Measurements from ENCODE around the gene CD9.
A peak's percentile ranks its signal among the peaks of the same experiment; 100 is the strongest.
"Not testable (repeated sequence)": the region's sequence is repeated elsewhere in the genome, so short reads cannot be mapped to it uniquely, and the experiment has no call there.

Gene CD9

GRCh38 chr12:6200256-6201212 is at the start of gene CD9:
TSS of gene CD9 (plus strand) at chr12:6200400. CDS start at chr12:6200500, 100 bp downstream.
- peak; percentile 78 for DNase-seq (ENCODE audit: low spot score)

- DNase-seq (ENCODE audit: low spot score) = no peak
Measured at GRCh38 chr12:6154730-6155459, 45.3 kb upstream of the CD9 start.

GRCh38 chr12:6157482-6157881 is 42.7 kb upstream of the CD9 start:
- no peak for DNase-seq (ENCODE audit: low spot score)

- DNase-seq (ENCODE audit: low spot score) = no peak
Measured at GRCh38 chr12:6158255-6158654, 41.9 kb upstream of the CD9 start.

- no peak for DNase-seq (ENCODE audit: low spot score)
Measured at GRCh38 chr12:6158749-6159148, 41.5 kb upstream of the CD9 start.

- DNase-seq (ENCODE audit: low spot score) = not testable (repeated sequence)
Measured at GRCh38 chr12:6159166-6160011, 40.8 kb upstream of the CD9 start.

DNA sequence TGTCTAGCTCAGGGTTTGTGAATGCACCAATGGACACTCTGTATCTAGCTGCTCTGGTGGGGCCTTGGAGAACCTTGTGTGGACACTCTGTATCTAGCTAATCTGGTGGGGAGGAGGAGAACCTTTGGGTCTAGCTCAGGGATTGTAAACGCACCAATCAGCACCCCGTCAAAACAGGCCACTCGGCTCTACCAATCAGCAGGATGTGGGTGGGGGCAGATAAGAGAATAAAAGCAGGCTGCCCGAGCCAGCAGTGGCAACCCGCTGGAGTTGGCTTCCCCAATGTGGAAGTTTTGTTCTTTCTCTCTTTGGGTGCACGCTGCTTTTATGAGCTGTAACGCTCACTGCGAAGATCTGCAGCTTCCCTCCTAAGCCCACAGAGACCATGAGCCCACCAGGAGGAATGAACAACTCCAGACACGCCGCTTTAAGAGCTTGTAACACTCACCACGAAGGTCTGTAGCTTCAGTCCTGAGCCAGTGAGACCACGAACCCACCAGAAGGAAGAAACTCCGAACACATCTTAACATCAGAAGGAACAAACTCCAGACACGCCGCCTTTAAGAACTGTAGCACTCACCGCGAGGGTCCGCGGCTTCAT is 40.1 kb upstream of the CD9 start:
- not testable (repeated sequence) for DNase-seq (ENCODE audit: low spot score)

GRCh38 chr12:6161124-6161882 is 38.9 kb upstream of the CD9 start:
- DNase-seq (ENCODE audit: low spot score) = no peak

DNA sequence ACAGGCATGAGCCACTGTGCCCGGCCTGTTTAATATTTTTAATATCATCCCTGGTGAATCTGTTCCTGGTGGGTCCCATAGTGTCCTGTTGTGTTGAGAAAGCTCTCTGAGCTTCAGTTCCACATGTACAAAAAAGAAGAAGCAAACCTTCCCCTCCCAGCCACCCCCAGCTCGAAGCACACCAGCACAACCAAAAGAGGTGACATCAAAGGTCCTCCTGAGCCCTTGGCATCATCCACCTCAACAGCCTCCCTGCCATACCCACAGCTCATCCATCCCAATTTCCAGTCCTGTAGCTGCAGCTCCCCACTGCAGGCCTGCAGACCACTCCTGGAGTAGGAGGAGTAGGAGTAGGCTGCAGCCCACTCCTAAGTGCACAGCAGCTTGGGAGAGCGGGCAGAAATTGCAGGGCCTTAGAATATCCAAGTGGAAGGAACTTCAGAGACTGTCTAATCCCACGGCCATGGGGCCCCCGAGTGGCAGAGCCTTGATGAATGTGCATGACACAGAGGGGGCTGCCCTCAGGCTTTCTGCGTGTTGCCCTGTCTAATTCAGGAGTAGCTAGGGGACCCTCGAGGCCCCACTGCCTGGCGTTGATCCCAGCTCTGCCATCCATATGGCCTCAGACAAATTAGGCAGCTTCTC is 36.7 kb upstream of the CD9 start:
- no peak for DNase-seq (ENCODE audit: low spot score)

GRCh38 chr12:6165395-6165794 is 34.8 kb upstream of the CD9 start:
- no peak for DNase-seq (ENCODE audit: low spot score)

DNA sequence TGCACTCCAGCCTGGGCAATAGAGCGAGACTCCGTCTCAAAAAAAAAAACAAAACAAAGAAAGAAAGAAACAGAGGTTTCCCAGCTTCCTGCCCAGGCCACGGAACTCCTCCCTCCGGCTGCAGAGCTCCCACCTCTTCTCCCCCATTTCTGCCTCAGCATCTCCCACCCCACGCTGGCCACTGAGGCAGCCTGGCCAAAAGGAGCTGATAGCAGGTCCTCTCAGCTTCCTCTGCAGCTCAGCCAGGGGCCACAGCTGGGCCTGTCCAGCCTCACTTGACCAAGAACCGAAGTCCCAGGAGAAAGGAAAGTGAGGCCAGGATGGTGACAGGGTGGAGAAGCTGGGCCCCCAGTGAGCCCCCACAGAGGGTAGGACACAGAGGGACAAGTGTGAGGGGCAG is 33.4 kb upstream of the CD9 start:
- no peak for DNase-seq (ENCODE audit: low spot score)

DNA sequence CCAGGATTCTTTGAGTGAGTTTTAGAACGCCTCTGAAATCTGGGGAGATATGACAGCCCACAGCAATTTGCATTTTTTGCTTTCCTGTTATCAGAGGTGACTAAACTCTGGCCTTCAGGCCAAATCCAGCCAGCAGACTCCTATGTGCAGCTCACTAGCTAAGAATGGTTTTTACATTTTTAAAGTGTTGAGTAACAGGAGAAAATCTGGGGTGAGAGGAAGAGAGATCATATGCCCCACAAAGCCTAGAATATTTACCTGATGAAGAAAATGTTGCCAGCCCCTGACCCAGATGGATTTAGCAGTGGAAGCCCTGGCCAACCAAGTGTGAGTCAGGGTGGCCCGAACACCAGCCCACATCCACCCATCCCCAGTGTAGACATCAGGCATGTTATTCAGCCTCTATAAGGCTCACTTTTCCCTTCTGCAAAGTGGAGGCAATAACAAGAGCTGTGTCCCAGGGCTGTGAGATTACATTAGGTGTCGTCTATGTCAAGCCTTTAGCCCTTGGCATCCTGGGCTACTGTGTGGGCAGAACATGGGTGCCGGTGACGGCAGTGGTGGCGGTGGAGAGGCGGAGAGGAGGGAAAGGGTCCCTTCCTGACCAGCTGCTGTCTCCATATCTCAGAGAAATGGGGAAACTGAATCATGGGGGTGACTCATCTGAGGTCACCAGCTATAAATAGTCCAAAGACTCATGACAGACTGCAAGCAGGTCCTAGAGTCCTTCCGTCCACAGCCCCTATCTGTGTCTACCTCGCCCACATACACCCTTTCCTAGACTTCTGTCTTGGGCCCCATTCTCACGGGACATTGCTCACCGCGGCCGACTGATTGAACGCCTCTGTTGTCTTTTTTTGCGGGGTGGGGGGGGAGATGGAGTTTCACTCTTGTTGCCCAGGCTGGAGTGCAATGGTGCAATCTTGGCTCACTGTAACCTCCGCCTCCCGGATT is 32.6 kb upstream of the CD9 start:
- no peak for DNase-seq (ENCODE audit: low spot score)

- no peak for DNase-seq (ENCODE audit: low spot score)
Measured at GRCh38 chr12:6171409-6172015, 28.7 kb upstream of the CD9 start.

DNA sequence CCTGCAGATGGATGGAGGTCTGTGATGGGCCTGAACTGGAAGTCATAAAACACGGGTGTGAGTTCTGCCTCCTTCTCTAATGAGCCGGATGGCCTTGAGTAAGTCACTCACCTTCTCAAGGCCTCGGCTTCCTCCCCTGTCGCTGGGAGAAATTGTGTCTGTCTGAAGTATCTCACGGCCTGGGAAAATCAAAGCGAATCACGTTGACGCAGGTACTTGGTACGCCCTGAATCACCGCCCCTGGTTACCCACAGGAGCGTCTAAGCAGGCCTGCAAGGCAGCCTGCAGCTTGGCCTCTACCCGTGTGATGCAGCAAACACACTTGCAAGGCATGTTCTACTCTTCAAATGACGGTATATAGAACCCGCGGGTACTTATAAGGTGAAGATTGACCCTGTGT is 28.1 kb upstream of the CD9 start:
- DNase-seq (ENCODE audit: low spot score) = no peak

DNA sequence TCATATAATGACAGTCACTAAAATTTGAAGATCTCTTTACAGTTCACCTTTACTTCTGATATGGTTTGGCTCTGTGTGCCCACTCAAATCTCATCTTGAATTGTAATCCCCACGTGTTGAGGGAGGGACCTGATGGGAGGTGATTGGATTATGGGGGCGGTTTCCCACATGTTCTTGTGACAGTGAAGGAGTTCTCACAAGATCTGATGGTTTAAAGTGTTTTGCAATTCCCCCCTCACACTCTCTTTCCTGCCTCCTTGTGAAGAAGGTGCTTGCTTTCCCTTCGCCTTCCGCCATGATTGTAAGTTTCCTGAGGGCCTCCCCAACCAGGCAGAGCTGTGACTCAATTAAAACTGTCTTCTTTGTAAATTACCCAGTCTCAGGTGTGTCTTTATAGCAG is 27.3 kb upstream of the CD9 start:
- no peak for DNase-seq (ENCODE audit: low spot score)

DNA sequence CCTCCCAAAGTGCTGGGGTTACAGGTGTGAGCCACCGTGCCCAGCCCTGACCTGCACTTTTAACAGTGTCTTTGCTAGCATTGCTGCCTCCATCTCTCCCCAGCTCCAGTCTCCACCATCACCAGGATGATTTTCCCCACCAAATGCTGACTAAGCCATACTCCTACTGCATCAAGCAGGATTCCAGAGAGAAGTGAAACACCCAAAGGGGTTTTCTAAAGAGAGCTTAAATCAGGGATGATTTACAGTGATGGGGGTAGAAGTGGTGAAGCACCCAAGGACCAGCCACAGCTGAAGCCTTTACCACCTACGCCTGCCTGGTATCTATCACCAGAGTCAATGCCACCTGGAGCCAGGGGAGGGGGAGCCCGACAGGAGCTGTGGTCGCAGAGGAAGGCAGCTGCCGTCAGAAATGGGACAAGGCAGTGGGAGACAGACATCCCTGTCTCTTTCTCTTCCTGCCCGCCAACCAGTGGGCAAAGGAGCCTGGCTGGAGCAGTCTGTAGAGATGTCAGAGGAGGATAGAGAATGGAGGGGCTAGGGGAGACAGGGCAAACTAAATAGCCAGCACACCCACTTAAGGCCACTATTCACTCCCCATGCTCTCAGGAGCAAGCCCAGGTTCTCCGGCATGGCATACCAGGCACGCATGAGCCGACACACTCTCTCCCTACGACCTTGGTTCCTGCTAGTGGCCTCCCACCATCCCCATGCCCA is 22.4 kb upstream of the CD9 start:
- DNase-seq (ENCODE audit: low spot score) = no peak

GRCh38 chr12:6178981-6179761 is 21.0 kb upstream of the CD9 start:
- no peak for DNase-seq (ENCODE audit: low spot score)
